Activated effector memory CD4-positive, alpha-beta T cell treated with Interleukin-2 at 50 U/mL for 16 hours (primary cell): Measurements from ENCODE around the gene SNORC.
"Not testable (repeated sequence)": the region's sequence is repeated elsewhere in the genome, so short reads cannot be mapped to it uniquely, and the experiment has no call there.

Experiments used
- DNase-seq: peaks from one replicate; pipeline ENCODE4 v3.0.0-alpha.2; 2020

SNORC gene

DNA sequence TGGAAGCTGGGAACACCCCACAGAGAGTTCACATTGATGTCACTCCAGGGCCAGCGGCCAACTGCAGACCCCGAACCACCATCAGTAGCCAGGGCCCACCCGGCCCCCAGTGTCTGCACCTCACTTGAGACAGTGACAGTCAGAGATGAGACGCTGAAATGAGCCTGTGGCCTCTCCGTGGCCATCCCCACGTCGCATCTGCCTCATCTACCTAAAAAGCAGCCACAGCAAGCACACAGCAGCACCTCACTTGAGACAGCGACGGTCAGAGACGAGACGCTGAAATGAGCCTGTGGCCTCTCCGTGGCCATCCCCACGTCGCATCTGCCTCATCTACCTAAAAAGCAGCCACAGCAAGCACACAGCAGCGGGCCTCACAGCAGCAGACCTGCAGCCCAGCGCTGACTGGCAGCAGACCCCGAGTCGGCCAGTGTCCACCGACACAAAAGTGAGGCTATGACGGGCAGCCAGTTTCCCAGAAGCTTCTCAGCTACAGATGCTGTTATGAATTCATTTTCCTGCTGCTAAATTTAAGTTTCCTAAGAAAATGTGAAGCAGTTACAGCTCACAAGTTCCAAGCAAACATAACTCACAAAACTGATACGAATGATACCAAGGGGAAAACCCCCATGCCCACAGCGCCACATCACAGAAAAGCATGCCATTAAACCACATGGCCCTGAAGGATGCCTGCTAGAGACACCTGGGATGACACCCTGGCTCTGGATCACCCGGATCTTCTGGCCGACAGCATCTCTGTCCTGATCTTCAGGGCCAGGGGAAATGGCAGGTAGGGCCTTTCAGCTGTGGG is 27.7 kb downstream of the SNORC start:
- no peak for DNase-seq

DNA sequence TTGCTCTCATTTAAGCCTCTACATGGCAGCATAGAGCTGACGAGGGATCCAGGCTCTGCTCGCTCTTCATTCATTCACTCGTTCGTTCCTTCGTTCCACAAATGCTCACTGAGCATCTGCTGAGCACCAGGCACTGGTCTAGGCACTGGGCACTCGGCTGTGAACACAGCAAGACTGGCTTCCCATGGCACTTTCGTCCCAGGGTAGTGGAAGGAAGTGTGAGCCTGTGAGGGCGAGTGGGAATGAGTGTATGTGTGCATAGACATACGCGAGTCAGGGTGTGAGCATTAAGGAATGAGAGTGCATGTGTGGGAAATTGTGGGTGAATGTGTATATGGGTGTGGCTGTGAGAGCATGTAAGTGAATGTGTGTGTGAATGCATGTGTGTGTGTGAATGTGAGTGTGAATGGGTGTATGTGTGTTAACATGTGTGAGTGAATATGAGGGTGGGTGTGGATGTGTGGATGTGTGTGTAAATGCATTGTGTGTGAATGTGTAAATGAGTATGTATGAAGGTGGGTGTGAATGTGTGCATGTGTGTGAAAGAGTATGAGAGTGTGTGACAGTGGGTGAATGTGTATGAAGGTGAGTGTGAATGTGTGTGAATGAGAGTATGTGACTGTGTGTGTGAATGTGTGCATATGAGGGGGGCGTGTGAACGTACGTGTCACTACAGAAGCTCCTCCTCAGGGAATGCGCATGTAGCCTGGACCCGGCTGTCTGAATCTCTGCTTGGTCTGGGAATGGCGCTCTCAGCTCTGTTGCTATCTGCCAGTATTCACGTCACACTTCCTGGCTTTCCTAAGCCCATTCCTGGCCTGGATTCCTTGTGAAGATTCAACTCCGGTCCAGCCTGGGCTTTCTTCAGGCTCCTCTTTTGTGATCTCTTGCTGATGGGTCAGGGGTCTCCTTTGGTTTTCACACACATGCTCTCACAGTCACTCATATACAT is 28.8 kb downstream of the SNORC start:
- no peak for DNase-seq

DNA sequence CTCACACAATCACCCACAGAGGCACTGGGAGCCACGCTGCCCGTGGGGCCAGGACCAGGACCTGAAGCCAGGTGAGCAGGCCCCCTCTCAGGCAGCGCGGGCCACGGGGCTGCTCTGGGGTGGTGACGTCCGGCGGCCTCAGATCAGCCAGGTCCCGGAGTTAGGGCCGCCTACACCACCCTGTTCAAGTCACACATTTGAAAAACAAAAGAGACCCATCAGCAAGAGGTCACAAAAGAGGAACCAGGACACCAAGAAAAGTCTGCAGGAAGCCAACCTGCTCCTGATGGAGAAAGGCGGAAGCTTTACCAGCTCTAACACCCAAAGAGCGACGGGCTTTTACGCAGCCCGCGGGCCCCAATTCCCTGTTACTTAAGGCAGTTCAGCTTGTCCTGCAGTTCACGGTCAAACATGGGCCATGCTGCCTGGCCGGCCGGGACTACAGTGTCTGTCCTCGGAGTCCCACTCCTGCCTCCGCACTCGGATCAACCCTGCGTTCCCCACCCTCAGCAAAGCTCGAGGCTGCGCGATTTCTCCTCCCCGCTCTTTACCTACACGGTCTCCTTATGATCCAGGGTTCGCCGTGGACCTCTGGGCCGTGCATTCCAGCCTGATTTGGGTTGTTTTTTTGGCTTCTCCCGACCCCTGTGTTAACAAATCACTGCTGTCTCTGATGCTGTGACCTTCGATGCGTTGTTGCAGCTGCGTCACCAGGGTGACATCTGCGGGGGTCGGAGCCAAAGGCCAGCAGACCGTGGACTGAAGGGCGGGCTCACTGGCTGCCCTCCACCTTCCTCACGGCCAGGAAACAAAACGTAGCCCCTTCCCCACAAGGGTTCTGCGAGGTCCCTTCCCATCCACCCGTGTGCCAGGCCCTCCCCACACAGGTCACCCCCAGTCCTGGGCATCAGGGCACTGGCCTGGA is 31.0 kb downstream of the SNORC start:
- DNase-seq: no peak

DNA sequence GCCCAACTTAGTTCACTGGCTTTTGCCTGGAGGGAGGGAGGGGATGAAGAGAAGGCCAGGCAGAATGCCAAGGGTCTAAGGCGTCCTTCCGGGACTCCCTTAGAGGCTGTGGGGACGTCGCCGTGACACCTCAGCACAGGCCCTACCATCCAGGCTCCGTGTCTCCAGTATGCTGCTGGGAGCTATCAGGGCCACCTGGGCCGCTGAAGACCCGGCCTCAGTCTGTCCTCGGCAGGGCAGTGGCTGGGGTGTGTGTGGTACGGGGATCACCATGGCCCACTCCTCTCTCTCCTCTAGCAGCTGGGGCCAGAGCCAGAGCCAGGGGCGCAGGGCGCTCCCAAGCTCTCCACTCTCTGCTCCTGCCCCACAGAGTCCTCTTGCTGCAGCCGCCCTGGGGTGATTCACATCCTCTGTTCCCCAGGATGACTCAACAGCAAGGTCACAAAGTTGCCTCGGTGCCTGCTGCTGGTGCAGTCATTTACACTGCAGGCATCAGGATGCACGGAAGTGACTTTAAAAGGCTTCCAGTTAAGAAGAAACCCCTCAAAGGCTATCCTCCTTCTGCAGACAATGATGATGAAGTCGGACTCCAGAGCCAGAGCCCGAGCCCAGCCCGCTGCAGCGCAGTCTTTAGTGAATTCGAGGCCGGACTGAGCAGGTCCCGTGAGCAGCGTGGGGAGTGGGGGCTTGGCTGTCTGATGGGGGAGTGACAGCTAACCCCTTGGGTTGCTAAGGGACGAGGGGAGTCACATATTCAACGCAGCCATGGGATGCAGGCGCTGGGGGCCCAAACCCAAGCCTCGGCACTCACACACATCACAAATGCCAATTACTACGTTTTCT is 31.9 kb downstream of the SNORC start:
- no peak for DNase-seq

DNA sequence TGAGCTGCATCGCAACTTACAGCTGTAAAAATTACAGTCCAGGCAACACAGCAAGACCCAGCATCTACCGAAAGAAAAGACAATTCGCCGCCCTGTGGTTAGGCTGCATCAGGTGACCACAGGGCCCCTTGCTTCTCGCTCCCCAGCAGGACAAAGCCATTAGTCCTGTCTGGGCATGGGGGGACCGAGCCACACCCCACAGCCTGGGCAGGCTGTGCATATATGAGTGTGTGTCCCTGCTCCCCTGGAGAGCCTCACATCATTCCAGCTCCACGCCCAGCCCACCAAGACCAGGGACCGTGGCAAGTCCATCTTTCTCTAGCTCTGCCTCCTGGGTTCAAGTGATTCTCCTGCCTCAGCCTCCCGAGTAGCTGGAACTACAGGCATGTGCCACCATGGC is 33.9 kb downstream of the SNORC start:
- no peak for DNase-seq

DNA sequence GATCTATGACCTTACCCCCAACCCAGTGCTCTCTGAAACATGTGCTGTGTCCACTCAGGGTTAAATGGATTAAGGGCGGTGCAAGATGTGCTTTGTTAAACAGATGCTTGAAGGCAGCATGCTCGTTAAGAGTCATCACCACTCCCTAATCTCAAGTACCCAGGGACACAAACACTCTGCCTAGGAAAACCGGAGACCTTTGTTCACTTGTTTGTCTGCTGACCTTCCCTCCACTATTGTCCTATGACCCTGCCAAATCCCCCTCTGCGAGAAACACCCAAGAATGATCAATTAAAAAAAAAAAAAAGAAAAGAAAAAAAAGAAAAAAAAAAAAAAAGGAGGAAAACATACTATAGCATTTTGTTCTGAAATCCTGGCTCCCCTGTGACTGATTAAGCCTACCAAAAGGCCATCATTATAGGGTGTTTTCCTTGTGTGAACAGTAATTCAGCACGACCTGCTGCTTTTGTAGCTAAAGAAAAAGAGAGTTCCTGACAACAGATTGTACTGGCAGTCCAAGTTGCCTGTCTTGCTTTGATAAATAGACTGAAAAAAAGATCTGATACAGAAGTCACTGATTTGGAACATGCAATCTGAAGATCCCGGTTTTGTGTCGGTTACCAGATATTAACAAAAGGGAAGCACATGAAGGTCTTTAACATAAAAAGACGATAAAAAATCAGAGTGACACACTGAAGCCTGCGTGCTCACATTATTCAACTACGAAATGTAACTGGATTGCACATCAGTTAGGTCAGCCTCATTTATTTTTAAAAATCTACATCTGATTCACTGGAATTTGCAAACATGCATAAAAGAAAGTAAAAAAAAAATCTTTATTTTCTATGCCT is 37.0 kb downstream of the SNORC start:
- not testable (repeated sequence) for DNase-seq

DNA sequence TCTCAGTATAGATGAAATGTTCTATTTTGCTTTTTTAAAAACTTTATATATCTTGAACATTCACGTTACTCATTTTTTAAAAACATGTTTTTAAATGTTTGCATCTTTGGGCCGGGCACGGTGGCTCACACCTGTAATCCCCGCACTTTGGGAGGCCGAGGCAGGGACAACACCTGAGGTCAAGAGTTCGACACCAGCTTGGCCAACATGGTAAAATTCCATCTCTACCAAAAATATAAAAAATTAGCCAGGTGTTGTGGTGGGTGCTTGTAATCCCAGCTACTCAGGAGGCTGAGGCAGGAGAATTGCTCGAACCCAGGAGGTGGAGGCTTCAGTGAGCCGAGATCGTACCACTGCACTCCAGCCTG is 37.6 kb downstream of the SNORC start:
- DNase-seq: not testable (repeated sequence)

DNA sequence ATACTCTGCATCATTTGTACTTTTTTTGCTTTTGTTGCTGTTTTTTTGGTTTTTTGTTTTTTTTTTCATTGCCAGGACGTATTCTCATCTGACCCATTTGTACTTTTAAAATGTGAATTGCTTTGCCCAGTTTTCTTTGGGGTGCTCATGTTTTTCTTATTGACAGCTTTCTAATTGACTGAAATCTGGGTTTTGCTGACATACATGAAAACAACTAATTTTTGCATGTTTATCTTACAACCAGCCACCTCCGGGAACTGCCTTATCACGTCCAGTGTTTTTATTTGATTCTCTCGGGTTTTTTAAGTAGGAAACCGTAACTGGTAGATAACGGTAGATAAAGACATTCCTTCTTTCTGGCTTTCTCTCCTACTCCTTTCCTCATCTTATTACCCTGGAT is 38.6 kb downstream of the SNORC start:
- DNase-seq: no peak

DNA sequence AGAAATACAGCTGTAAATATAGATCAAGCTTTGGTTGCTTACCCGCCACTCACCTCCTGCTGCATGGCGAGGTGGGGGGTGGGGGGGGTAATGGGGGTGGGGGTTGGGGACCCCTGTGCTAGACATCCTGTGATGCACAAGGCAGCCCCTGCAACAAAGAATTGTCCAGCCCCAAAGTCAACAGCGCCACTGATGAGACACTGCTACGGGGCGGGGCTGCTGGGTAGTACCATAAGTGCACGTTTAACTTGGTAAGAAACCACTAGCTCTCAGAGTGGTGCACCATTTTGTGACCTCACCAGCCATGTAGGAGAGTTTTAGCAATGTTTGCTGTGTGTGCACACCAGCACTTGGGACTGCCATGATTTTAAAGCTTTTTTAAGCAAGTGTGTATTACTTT is 40.3 kb downstream of the SNORC start:
- DNase-seq: no peak

DNA sequence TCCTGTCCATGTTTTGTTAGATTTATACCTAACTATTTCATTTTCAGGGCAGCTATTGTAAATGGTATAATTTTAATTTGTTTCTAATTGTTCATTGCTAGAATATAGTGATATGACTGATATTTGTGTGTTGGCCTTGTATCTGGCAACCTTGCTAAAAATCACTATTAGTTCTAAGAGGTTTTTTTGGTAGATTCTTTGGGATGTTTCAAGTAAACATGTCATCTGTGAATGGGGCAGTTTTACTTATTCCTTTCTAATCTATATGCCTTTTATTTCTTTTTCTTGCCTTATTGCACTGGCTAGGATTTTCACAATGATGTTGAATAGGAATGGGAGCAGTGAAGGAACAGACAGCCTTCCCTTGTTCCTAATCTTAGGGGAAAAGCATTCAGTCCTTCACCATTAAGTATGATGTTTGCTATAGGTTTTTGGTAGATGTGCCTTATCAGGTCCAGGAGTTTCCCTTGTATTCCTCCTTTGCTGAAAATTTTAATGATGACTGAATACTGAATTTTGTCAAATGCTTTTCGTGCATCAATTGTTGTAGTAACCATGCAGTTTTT is 41.7 kb downstream of the SNORC start:
- no peak for DNase-seq

DNA sequence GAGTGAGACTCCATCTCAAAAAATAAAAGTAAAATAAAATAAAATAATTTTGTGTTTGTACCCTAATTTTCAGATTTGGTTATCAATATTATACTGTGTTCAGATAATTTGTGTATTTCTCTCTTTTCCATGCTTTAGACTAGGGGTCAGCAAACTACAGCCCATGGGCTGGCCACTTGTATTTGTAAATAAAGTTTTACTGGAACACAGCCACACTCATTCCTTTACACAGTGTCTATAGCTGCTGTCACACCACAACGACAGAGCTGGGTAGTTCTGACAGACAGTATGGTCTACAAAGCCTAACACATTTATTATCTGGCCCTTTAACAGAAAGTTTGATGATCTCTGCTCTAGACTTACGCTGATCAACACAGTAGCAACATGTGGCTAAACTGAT is 43.8 kb downstream of the SNORC start:
- no peak for DNase-seq

DNA sequence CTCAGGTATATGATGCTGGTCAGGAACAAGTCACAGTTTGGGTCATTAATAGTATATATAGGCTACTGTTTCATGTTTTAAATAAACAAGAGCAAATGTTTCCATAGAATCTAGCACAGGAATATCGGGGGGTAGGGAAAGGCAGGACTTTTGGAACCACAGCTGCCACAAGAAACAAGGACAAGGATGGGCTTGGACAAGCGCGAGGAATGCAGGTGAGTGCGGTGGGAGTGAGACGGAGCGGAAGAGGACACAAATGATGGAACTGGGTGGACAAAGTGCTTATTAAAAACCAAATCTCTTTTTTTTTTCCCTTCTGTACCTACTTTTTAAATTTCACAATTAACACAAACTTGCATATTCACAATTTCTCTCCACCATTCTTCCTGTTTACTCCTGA is 49.1 kb downstream of the SNORC start:
- DNase-seq: no peak

DNA sequence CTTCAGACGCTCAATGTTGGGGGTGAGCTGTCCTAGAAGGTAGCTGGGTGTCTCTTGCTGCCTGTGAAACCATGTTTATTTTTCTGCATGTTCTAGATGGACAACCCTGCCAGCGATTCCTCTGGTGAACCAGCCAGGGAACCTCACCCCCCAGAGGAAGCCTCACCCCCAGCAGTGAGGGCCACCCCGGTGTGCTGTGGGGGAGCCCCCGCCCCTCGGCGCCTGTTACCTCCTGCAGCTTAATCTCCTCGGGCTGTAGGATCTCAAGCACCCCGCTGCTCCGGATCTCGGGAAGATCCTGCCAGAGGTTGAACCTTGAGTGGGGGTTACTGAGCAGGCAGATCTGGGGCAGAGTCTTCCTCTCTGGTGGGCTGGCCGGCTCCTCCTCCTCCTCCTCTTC is 50.0 kb downstream of the SNORC start:
- no peak for DNase-seq

DNA sequence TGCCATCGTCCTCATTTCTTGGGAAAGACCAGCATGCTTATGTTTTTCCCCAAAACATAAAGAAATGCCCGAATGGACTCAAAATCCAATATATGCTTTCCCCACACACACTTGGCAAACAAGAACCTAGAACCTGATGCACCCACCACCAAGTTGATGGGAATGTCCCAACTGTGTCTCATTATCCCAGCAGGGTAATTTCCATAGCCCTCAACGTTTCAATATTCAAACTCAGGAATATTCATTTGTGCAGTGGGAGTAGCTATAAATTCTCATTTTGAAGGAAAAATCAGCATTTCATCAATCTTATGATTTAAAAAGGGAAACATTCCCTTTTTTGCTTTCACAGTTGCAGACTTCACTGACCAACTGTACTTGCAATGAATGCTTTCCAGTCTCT is 50.7 kb downstream of the SNORC start:
- DNase-seq: no peak

DNA sequence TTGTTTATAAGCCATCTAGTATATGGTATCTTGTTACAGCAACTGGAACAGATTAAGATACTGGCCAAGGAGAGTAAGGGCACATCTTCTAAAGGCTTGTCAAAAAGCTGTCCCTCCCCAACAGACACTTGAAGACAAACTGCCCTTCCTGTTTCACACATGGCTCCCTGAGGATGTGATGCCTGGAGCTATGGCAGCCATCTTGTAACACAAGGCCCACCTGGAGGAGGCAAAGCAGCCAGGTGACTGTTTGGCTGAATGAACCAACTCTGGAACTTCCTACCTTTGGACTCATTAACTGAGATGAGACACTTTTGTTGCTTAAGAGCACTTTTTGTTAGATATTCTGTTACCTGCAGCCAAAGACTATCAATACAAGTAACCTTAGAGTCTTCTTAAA is 54.4 kb downstream of the SNORC start:
- no peak for DNase-seq

DNA sequence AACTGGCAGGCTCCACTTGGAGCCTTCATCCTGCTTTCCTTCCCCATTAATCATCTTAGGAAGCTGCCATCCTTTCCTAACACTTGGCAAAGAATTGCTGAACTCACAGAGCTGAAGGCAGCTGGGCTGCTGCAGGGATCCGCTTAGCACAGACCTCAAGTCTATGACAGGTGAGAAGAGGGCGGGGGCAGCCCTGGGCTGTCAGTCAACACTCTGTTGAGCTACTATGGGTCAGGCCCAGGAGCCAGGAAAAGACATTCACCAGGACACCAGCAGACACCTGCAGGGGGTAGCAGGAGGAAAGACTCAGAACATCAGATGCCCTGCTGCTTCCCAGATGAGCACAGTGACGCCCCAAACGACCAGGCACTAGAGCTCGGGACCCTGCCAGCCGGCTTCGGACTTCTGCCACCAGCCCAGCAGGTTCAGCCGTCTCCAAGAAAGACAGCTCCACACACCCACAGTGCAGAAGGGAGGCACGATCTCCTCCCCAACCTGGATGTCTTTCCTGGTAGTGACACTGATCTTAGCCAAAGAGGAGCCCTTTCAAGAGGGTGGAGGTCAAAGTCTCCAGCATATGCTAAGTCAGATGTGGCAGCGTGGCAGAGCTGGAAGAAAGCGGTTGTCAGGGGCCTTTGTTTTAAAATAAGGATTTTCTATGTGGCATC is 55.2 kb downstream of the SNORC start:
- DNase-seq: no peak

DNA sequence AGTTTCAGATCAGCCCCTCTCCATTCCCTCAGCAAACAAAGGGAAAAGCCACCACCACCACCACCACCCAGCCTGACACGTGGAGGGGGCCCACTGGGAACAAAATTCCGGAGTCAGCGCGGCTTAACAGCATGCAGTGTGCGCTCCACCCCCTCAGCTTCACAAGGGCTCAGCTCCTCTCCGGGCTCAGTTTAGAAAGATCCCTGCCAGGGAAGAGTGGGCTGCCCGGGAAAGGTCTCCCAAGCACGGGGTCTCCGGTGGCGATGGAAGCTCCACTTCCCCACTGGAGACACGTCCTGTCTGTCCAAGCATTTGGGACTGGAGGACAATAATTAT is 55.7 kb downstream of the SNORC start:
- no peak for DNase-seq

DNA sequence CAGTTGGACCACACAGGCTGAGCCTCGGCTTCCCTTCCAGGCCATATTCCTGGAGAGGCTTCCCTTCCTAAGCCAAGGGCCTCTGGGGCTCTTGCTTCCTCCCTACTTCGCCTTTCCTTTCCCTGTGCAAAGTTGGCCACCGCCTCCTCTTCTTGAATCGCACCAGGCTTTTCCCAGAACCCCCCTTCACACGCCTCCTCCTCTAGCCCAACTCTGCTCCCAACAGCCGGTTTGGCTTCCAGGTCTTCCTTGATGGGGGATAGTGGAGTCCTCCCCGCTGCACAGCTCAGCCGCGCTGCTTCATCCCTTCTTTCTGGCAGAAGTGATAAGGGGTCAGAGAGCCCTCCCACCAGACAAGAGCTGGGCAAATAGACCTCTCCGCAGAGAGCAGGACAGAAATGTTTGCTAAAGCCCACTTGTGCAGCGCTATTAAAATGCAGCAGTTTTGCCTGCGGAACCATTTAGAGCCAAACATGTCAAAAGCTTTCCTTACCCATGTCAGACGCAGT is 56.4 kb downstream of the SNORC start:
- no peak for DNase-seq

DNA sequence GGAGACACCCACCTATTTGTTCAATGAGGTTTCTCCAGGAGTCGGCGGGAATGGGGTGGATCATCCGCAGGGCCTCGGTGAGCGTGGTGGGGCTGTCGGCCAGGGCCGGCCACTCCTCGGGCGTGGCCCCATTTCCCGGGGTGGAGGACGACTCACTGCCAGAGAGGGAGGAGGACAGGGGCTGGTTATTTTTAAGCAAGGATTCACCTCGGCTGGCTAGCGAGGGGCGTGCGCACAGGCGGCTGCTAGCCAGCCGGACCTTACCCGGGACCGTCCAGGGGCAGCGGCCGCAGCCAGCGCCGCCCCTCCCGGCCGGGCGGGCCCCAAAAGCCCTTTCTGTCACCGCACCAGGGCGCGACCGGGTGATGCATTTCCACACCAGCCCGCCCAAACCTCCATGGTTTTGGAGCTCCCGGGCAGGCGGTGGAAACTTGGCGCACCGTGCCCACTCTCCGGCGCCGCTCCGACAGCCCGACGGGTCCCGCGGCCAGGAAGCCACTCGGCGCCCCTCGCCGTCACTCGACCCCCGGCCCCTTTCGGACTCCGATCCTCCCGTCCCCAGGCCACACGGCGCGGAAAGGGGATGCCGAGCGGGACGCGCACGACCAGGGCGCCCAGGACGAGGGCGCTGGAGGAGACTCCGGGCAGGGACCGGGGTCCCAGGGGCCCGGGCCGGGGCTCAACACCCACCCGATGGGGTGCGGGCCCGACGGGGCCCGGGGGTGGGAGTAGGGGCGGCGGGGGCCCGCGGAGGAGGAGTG is 57.1 kb downstream of the SNORC start:
- DNase-seq: no peak
